HG02623 (cell line): ENCODE measurements around the gene RFX8.

Experiments
- ATAC-seq: cut with Tn5 transposase; IDR thresholded peaks from one replicate; pipeline ENCODE4 v1.9.1; 2021; ENCODE audit warnings: moderate library complexity; ENCODE audit not compliant: unreplicated experiment

RFX8 gene

DNA sequence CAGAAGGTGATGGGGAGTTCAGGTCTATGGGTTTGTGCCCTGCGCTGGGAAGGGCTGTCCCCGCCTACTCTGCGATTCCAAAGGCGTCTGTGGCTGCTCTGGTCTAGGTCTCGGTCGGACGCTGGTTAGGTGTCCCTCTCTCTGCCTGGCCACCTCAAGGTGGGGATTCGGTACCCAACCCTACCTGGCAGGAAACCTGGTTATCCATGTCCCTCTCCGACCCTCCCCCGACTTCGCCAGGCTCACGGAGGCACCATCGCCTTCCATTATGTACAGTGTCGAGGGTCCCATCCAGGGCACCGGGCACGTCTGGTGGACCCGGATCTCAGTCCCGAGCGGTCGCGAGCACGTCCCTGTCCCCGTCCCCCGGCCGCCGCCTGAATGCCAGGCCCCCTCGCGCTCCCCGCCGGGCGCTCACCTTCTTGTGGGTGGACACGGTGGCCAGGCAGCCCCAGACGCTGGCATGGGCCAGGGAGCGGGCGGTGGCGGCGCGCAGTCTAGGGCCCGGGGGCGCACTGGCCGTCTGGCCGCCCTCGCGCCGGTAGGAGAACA is 88.2 kb downstream of the RFX8 start:
- ATAC-seq: no peak

DNA sequence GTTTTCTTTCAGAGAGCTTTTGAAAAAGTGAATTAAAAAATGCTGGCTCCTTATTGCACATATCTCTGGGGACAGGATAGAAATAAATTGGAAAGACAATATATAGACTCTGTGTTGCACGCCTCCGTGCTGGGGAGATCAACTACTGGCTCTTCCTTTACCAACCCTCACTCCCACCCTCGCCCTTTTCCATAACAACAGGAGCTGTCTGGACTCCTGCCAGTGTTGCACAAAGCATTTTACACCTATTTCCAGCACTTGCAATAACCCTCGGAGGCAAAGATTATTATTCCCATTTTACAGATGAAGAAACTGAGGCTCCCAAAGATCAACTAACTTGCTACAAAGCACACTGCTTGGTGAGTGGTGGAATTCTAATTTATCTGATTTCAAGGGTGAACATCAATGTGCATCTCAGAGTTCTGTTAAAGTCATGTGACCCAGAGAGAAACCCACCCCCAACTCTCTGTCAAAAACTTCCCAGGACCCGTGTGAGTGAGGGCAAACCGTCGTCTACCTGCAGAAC is 91.8 kb downstream of the RFX8 start:
- no peak for ATAC-seq

DNA sequence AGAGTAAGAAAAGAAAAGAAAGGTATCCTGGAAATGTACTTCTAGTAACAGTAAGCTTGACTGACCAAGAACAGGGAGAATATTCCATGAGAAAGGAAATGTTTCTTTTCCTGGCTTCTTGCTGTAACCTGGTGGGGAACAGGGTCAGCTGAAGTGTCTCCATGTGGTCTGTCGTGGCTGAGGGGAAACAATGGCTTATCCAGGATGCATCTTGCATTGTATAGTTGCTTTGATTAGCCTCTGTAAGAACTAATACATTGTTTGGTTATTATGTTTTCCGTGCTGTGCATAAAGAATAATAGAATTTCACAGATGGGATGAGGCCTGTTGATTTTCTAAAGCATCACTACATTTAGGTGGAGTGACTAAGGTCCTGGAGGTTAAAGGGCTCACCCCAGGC is 92.5 kb downstream of the RFX8 start:
- no peak for ATAC-seq

DNA sequence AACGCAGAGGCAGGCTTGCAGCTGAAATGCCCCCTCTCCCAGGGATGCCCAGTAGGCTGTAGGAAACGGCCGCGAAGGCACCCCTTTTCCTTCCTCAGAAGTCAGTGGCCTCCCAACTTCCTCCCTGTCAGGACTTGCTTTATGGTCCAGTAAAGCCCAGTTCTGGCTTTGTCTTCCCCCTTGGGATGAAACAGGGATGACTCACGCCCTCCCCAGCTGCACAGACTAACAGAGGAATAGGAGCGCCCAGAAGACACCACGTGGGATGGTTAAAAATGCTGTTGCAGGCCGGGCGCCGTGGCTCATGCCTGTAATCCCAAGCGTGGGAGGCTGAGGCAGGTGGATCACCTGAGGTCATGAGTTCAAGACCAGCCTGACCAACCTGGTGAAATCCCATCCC is 94.5 kb downstream of the RFX8 start:
- no peak for ATAC-seq

DNA sequence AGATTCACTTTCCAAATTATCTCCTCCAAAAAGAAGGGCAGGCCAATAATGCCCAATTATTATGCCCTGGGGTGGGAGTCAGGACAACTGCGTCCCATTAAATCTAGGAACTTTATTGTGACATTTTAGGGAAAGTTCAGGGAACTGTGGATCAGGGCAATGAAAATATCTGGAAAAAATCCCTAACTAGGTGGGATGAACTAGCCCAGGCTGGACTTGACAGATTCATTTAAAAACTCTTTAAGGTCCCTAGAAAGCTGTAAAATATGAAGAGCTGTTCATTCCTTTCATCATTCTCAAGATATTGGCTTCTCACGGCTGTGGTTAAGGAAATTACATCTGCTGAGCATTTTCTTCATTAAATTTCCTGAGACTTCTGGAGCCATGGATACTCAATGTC is 95.8 kb downstream of the RFX8 start:
- no peak for ATAC-seq

DNA sequence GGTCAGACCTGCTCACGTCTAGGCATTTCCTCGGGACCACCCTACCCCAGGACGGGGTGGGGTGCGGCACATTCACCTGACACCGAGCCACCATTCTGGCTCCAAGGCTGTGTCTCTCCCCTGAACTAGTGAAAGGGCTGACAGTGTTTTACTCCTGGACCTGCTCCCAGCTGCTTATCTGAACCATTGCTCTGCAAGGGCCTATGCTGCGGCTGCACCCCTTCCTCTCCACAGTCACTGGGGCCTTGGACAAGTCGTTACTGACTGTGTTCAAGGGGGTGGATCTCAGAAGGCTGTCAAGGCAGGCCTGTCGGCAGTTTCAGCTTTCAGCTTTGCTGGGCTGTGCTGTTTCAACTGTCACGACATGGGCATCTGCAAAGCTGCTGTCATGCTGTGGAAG is 99.3 kb downstream of the RFX8 start:
- ATAC-seq: no peak

DNA sequence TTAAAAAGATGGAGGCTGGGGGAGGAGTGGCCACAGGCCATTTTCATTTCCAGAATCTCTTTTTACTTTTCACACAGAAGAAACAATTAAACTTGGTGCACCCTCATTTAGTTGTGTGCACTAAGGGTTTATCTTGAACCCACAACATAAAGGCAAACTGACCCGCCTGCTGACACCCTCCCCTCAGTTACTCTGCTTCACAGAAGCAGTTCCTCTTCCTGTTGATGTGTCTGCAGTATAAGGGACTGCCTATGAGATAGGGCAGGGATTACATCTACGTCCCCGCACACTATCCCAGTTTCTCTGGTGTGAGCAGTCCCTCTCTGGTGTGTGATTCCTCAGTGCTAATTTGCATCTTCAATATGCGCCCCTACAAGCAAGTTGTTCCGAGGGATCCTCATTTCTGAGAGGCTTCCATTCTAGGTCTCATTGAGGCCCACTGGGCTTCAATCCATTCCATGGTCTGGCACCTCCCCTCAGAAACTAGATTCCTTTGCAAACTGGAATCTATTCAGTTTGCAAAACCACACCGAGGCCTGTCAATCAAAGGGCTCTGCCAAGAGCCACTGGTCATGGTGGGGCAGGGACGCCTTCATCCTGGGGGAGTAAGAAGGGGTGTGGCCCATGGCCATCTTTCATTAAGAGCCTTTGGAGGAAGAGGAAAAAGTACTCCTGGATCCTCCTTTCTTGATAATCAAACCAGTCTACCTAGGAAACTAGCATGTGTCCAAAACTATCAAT is 99.9 kb downstream of the RFX8 start:
- no peak for ATAC-seq

DNA sequence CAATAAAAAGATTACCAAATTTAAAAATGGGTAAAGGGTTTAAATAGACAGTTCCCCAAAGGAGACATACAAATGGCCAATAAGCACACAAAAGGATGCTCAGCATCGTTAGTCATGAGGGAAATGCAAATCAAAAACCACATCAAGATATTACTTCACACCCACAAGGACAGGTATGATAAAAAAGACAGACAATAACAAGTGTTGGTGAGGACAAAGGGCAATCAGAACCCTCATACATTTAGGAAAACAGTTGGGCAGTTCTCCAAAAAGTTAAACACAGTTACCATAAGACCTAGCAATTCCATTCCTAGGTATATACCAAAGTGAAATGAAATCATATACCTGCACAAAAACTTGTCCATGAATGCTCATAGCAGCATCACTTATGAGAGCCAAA is 102.1 kb downstream of the RFX8 start:
- ATAC-seq: no peak

DNA sequence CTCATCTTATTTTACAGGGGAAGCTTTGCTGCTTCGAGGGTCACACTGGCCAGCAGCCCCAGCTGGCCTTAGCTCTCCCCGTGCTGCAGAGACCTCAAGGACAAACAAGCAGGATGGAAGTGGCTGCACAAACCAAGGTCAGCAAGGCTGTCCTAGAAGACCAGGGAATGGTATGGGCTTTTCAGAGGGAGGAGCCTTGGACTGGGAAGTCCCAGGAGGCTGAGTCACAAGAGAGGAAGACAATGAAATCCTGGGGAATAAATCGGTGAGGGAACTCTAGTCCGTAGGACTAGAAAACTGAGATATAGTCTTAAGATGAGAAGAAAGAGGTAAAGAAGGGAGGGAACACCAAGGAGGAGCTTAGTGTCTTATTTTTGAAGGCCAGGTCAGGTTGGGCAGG is 103.3 kb downstream of the RFX8 start:
- no peak for ATAC-seq

DNA sequence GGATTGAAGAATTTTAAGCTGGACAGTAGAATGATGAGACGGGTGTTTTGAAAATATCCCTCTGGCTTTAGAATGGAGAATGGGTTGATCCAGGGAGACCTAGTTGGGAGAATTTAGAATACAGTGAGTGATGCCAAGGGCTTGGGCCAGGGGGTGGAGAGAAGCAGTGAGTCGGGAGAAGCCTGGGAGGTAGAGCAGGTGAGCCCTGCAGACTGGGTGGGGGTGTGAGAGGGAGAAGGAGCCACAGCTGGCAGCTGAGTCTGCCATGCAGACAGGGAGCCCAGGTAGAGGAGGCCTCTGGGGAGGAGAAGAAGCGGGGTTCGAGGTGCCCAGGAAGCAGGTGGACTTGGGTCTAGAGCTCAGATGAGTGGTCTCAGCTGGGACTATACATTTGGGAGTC is 105.8 kb downstream of the RFX8 start:
- ATAC-seq: no peak

DNA sequence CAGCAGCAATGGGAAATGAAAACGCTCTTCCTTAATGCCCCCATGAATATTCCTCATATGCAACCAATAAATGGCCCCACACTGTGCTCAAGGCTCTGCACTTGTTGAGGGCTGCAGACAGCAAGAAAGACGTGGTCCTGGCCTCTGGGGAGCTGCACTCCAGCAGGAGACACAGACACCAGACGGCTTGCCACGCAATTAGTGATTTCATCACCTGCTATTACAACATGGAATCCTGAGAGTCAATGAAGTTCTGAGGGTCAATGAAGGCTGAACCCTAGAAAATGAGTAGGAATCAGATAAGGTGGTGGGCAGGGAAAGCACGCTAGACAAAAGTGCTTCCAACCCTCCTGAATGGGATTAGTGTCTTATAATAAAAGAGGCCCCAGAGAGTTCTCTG is 106.5 kb downstream of the RFX8 start:
- ATAC-seq: no peak

DNA sequence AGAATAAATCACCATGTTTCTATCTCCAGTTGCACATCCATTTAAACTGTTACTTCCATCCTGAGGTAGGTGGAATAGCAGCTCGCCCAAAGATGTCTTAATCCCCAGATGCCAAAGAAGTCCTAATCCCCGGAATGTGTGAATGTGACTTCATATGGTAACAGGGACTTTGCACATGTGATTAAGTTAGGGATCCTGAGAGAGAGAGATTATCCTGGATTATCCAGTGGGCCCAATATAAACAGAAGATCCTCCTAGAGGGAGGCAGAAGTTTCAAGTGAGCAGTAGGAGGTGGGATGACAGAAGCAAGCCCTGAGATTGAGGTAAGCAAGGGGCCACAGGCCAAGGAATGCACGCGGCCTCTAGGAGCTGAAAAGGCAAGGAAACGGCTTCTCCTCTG is 107.4 kb downstream of the RFX8 start:
- ATAC-seq: no peak

DNA sequence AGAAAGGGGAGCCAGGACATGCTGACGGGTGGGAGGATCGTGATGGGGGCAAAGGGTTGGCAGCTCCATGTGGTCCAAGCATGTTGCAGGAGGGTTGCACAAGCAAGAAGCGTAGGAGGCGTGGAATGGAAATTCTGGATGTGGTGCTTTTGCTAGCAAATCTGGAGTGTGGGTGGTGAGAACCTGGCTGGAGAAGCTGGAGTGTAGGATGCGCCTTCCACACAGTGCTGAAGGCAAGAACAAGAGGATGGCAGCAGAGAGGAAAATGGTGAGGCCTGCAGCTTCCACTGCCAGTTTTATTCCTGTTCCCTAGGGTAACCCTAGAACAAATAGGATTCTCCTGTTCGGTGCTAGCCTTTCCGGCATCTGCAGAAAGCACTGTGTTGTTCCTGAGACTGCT is 110.0 kb downstream of the RFX8 start:
- no peak for ATAC-seq

DNA sequence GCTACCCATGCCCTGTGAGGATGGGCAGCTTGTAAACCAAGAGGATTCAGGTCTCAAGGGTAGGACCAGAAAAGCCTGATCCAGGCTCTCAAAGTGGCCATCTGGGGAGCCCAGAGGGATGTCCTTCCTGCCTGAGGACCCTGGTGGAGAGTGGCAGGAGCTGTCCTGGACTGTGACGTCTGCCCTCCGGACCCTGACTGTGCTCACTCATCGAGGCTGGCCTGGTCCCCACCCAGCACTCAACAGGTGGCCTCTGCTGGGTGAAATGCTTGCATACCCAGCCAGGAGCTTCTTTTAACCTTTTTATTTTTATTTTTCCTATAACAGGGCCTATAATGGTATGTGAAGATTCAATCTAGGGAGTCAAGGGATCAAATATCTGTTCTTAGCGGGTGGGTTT is 112.1 kb downstream of the RFX8 start:
- ATAC-seq: no peak

DNA sequence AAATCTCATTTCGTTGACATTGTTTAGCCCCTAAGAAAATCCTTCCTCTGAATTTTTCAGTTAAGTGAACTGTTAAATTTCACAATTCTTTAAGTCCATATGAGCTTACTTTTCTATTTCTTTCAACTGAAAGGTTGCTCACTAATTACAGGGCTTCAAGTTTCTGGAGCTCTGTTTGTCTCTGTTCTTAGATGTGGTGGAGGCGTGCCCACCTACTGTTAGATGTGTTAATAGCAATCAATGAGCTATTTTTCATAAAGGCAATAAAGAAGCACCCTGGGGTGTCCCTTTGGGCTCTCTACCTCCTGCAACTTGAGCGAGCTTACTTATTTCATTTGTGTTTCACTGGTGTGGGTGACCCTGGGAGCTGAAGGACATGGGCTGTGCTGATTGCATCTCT is 112.6 kb downstream of the RFX8 start:
- no peak for ATAC-seq

DNA sequence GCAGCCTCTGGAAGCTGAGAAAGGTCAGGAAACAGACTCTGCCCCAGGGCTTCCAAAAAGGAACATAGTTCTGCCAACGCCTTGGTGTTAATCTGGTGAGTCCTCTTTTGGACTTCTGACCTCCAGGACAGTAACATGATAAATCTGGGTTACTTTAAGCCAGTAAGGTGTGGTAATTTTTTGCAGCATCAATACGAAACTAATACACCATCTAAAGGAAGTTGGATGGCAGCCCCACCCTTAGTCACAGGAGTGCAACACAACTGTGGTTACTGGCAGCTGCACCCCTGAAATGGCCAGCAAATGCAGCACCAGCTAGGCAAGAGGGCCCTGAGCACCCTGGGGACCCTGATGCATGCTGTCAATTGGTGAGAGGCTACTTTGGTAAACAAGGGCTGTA is 113.4 kb downstream of the RFX8 start:
- ATAC-seq: no peak

DNA sequence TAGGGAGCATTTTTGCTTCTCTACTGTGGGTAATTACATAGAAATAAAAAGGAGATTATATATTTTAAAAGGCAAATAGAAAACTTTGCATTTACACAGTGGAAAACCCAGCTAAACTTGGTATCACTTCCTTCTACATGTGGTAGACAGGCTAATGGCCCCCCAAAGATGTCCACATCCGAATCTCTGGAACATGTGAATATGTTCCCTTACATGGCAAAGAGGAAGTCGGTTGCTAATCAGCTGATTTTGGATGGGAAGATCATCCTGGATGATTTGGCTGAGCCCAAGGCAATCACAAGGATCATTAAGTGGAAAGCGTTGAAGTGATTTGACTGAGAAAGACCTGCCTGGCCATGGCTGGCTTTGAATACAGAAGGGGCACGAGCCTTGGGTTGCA is 113.8 kb downstream of the RFX8 start:
- ATAC-seq: no peak

DNA sequence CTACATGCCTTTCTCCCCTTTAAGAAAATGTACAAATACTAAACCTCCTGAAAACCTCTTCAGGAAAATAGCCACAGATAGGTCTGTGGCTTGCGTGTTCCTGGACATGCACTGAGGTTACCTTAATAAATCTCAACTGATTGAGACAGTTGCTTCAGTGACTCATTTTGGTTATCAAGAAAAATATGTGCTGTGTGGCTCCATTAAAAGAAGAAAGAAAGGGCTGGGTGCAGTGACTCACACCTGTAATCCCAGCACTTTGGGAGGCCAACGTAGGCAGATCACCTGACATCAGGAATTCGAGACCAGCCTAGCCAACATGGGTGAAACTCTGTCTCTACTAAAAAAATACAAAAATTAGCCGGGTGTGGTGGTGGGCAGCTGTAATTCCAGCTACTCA is 114.7 kb downstream of the RFX8 start:
- ATAC-seq: no peak

DNA sequence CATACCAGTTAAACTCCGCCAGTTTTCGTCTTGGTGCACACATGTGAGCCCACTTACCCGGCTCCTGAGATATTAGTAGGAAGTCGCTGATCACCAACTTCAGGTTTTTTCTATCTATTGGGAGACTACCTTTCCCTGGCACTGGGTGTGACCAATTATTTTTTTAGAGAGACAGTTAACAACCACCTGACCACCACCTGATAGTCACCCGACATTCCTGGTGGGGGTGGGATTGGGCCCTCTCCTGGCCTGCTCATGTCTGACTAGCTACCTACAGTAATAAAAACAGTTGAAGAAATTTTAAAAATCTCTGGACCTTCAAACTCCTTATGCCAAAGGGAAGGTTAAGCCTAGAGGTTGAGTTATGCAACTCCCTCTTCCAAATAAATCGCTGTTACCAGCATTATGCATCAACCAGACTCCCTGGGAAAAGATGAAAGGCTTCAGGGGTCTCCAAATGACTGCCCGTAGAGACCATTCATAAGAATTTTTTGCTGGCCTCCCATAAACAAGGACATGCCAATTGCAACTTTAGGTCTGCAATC is 115.4 kb downstream of the RFX8 start:
- ATAC-seq: no peak

DNA sequence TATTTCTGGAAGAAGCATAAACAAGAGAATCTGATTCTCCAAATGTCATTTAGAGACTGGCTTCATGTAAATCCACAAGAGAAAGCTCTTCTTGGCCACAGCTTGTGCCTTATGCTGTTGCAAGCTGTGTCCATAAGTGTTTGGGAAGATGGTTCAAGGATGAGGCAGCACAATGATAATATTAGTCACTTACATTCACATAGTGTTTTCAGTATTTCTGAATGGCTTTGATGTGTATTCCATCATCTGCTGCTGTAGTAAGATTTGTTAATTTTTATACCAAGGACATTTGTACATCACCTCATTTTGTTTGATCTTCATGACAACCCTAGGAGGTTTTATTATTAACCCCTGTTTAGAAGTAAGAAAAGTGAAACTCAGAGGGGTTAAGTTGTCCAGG is 117.5 kb downstream of the RFX8 start:
- ATAC-seq: no peak

DNA sequence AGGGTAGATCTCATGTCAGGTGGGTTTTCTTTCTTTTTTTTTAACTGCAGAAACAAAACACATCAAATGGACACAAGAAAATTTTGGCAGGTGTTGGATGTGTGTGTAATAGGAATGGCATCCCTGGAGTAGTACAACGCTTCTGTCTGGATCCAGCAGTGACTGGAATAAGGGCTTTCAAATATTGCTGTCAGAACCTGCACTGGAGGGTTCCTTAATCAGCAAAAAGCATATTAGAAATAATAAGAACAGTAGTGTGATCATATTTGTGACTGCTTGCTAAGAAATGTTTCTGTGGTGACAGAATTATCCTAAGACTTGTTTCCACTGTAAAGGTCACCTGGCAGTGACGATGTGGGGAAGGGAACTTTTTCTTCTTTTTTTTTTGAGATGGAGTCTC is 118.4 kb downstream of the RFX8 start:
- no peak for ATAC-seq

DNA sequence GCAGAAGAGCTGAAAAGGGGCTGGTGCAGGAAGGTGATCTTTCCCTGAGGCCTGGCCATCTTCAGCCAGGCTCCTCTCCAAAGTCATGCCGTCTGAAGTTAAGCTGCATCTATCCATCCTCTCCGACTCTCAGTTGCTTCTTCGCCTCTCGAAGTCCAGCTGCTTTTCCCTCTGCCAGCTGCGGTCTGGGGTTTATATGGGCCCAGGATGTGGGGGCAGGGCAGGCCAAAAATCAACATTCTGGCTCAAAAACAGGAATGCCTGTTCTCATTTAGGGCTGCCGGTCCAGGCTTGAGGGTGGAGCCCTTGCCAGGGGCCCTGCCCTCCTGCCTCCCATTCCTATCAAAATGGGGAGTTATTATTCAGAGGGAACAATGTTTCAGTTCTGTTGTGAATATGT is 118.9 kb downstream of the RFX8 start:
- no peak for ATAC-seq
